PC-3 (cell line): ENCODE measurements around the gene CALML4.

ENCODE experiments used
- CTCF ChIP-seq: fragments of 300-600 bp; sonication (generic); conservative IDR thresholded peaks from 2 replicates; pipeline ENCODE4 v1.5.1; 2017; ENCODE audit warnings: antibody characterized with exemption, low read depth, mild to moderate bottlenecking, low read length
- EZH2 ChIP-seq: fragments of 300-600 bp; sonication (generic); IDR thresholded peaks from one replicate; pipeline ENCODE4 v1.6.1; 2017; ENCODE audit warnings: antibody characterized with exemption, mild to moderate bottlenecking, low read length; ENCODE audit not compliant: unreplicated experiment
- EZH2phosphoT487 ChIP-seq: fragments of 300-600 bp; sonication (generic); IDR thresholded peaks from 2 replicates; pipeline ENCODE4 v1.6.1; 2018; ENCODE audit warnings: mild to moderate bottlenecking, antibody characterized with exemption, low read length, borderline replicate concordance

DNA sequence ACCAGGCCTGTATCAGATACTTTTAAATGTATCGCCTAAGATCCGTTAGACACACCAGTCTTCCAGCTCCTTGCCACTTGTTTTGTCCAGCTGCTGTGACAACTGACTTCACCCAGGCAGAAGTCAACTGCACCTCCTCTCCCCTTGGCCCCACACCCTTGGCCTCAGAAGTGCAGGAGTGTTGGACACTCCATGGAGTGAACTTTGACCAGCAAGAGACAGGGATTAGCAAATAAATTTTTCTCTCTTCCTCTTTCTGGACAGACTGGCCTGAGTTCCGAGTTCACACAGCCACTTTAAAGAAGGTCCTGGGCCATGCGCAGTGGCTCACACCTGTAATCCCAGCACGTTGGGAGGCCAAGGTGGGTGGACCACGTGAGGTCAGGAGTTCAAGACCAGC, 27.3 kb upstream of the CALML4 start:
- no peak for TF ChIP-seq CTCF
- no peak for TF ChIP-seq EZH2phosphoT487
- TF ChIP-seq EZH2: no peak
